Testis (tissue), 2 donors: ENCODE results near the gene GRK1.

ENCODE experiments used
- CTCF ChIP-seq, 3 experiments: fragments of 450-650 bp in 2 of 3; fragments of 200-600 bp in 1 of 3; sonication (generic) in 1 of 3; IDR thresholded peaks; one replicate each; pipeline ENCODE4 v1.5.1; 2016 to 2019; ENCODE audit warnings: antibody characterized with exemption in 3 of 3, mild to moderate bottlenecking in 2 of 3, moderate library complexity in 1 of 3
- POLR2A ChIP-seq: fragments of 450-650 bp; IDR thresholded peaks from one replicate; pipeline ENCODE4 v1.6.1; 2017; ENCODE audit warnings: antibody characterized with exemption, mild to moderate bottlenecking, moderate library complexity

GRCh38 chr13:113776231-113777125, 109.5 kb downstream of the GRK1 start:
- TF ChIP-seq CTCF (IDR thresholded peaks at IDR 0.05): no peak
- no peak for TF ChIP-seq POLR2A
